ENCODE measurements around the gene C2orf80.
"Not testable (repeated sequence)": the region's sequence is repeated elsewhere in the genome, so short reads cannot be mapped to it uniquely, and the experiment has no call there.

The C2orf80 gene

DNA sequence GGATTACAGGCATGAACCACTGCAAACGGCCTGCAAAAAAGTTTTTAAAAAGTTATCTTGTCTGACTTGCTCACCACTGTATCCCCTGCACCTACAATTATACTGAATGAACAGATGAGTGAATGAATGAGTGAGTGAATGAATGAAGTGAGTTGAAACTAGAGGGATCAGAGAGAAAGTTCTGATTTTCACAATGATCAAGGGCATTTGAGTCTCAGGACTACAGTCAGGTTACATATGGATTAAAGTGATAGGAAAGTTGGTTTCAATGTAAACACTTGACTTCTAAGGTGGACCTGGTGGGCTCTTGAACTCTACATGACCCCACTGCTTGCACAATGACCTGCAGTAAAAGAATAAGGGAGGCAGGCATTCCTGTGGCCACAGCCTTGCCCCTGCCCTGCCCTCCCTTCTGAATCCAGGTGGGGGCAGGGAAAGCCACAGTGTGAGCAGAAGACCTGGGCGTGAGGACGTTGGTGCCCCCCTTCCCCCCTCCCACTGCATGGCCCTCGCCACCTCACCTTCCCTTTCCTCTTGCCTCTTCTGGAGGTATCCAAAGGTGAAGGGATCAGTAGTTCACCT, 10.7 kb downstream of the C2orf80 start:
- DNase-seq (ENCODE audit: low spot score) (peak; percentile 23), FAIRE-seq (no peak)

- no peak for FAIRE-seq
Measured at GRCh38 chr2:208175840-208176153, 14.0 kb downstream of the C2orf80 start.

DNA sequence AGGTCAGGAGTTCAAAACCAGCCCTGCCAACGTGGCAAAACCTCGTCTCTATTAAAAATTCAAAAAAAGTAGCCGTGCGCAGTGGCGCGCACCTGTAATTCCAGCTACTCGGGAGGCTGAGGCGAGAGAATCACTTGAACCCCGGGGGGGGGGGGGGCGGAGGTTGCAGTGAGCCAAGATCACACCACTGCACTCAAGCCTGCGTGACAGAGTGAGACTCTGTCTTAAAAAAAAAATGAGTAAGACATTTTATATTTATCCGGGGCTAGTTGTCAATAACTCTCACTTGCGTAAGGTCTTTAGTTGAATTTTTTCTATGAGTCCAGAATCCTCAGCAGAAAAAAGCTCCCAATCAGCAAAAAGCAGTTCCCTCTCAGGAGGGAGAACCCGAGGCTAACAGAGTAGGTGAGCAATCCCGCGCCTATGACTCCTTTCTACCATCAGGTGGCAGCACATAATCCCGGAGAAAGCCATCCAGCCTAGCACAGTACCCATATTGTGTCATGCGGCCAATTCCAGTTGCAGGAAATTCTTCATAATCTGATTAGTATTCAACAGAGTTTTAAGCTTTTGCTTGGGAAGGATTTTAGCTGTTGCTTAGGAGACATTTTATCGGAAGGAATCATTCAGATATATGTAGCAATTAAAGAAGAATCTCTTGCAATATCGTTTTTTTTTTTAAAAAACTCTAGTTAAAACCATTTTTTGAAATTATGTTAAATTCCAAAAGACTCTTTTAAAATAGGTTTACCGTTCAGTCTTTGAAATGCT, 14.6 kb downstream of the C2orf80 start:
- peak; percentile 85 for DNase-seq (ENCODE audit: low spot score)
- FAIRE-seq: no peak

More at GRCh38 chr2:208175840-208176153, 14.0 kb downstream of the C2orf80 start:
- no peak for DNase-seq (ENCODE audit: low spot score)

- DNase-seq (ENCODE audit: low spot score): no peak
- no peak for FAIRE-seq
Measured at GRCh38 chr2:208174144-208174543, 15.7 kb downstream of the C2orf80 start.

GRCh38 chr2:208172125-208172524, 17.7 kb downstream of the C2orf80 start:
- no peak for FAIRE-seq
- DNase-seq (ENCODE audit: low spot score): no peak

DNA sequence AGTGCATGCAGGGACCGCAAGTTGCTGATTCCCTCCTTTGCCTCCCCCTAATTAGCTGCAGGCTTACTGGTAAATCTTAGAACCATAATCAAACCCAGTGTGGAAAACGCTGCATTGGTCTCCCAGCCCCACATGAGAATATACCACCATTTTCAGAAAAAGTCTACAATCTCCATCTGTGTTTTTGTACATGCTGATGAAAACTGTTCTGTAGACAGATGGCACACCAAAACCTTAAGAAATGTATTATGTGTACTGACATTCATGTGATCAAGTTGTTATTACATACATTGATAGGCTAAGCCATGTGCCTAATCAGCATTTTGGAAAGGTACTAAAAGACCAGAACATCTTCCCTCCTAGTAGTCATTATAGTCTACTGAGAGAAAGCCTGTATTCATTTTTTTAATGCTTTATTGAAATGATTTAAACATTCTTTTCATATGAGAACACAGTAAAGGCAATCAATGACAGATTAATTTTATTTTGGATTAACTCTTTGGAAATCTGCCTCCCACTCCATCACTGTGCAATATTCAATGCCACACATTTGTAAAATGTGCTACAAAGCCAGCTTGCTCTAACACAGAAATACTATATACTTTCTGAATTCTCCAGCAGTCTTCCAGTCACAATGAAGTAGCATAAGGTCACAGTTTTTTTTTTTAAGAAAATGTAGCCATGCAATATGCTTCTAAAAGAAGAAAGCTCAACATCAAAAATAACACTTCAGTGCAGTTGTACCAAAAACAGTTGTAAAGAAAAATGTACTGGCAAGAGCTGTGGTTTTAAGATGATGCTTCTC, 24.7 kb downstream of the C2orf80 start:
- FAIRE-seq: no peak
- DNase-seq (ENCODE audit: low spot score): no peak

DNA sequence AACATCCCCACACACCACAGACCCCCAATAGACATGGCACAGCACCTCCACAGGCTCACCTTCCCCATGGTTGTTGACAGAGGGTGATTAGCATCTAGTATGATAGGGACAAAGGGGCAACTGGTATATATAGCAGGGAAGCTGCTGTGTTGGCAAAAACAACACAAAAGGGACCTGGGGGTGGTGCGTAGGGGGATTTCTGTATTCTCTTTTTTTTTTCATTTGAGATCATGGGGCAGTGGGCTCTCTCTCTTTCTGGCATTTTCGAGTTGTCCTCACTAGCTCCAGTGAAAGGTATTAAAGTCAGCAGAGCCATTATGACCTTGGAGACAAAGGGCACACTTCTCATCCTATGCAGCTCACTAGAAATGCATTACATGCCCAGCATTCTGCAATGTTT, 26.3 kb downstream of the C2orf80 start, which contains the start of gene CRYGA:
Gene CRYGA (minus strand): TSS at position 101 of the 400 bp plus-strand sequence. CDS start 33 bp downstream, at position 68.
- DNase-seq (ENCODE audit: low spot score) (no peak), FAIRE-seq (no peak)

DNA sequence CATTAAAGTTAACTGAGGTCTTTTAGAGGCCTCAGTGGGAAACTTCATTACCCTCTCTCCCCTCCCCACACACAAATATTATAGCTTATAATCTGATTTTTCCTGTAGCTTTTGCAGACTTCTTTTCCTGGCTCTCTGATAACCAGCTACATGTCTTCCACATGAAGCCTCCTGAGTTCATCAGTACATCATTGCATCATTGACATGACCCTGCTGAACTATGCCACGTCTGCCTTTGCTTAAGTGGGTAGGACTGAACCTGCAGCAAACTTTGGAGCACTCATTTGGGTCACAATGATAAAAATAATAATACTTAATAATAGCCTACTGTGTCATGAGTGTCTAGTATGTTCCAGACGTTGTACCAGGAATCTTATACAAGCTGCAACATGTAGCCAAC, 33.4 kb downstream of the C2orf80 start:
- FAIRE-seq: no peak

GRCh38 chr2:208153156-208153555, 36.7 kb downstream of the C2orf80 start:
- no peak for DNase-seq (ENCODE audit: low spot score)
- no peak for FAIRE-seq

More for the DNA sequence above, 33.4 kb downstream of the C2orf80 start:
- no peak for DNase-seq (ENCODE audit: low spot score)

DNA sequence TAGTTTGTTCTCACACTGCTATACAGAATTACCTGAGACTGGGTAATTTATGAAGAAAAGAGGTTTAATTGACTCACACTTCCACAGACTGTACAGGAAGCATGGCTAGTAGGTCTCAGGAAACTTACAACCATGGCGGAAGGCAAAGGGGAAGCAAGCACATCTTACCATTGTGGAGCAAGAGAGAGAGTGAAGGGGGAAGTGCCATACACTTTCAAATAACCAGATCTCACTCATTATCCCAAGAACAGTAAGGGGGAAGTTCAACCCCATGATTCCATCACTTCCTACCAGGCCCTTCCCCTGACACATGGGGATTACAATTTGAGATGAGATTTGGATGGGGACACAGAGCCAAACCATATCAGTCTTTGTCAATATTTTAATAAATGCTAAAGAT, 38.9 kb downstream of the C2orf80 start:
- FAIRE-seq: no peak
- no peak for DNase-seq (ENCODE audit: low spot score)

- no peak for FAIRE-seq
Measured at GRCh38 chr2:208150094-208150493, 39.7 kb downstream of the C2orf80 start.

DNA sequence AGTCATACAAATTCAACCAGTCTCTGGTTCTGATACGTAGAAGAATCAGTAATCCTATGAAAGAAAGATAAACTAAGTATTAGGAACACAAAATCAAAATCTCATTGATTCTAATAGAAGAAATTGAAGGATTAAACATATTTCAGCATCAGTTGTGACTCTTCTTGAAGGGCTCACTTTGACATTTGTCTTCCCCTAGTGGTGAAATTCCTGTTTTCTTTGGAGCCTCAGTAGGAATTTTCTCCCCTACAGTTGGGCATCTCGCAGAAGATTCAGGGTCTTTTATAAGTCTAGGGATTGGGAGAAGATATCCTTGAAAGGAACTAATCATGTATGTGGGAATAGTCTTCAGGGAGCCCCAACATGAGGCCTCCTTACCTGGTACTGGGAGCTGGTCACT, 41.0 kb downstream of the C2orf80 start:
- no peak for DNase-seq (ENCODE audit: low spot score)
- no peak for FAIRE-seq

More at GRCh38 chr2:208150094-208150493, 39.7 kb downstream of the C2orf80 start:
- DNase-seq (ENCODE audit: low spot score): no peak

DNA sequence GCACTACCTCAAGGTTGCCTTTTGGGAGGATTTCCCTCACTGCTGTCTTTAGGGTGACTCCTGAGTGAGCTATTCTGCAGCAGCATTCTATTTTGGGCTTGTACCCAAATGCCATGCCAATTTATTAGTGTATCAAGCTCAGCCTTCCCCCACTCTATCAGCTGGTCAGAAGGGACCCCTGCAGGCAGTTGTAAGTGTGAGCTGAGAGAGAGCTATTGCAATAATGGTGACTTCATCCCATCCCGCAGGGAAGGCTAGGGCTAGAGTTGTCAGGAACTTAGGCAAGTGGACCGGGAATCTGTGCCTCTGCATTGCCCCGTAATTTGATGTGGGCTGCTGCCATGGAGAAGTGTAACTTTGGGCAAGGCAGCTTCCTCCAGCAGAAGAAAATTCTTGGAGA, 42.1 kb downstream of the C2orf80 start:
- FAIRE-seq: no peak
- no peak for DNase-seq (ENCODE audit: low spot score)

GRCh38 chr2:208147008-208147407, 42.8 kb downstream of the C2orf80 start:
- DNase-seq (ENCODE audit: low spot score) (no peak), FAIRE-seq (no peak)

DNA sequence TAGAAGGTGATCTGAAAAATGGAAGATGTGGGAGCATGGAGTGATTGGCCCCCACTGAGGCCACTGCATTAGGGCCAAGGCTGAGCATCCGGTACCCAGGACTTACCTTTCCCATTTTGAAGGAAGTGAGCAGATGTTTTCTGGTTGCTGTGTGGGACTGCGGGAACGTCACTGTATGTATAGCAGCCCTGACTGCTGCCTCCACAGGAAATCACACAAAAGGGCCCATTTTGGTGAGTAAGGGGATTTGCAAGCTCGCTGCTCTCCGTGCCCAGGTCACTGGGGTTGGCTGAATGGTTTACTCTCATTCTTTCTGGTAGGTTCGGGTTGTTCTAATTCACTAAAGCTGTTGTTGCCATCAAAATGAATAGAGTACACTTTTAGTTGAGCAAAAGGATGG, 43.8 kb downstream of the C2orf80 start, which contains the start of gene CRYGB:
Gene CRYGB (minus strand): TSS at position 153 of the 400 bp plus-strand sequence. CDS start 38 bp downstream, at position 115.
- DNase-seq (ENCODE audit: low spot score) (no peak), FAIRE-seq (no peak)

- FAIRE-seq: no peak
- no peak for DNase-seq (ENCODE audit: low spot score)
Measured at GRCh38 chr2:208142925-208143799, 46.7 kb downstream of the C2orf80 start.

- DNase-seq (ENCODE audit: low spot score): no peak
- no peak for FAIRE-seq
Measured at GRCh38 chr2:208142240-208142924, 47.4 kb downstream of the C2orf80 start.

GRCh38 chr2:208139447-208139846, 50.4 kb downstream of the C2orf80 start:
- FAIRE-seq: no peak
- no peak for DNase-seq (ENCODE audit: low spot score)

DNA sequence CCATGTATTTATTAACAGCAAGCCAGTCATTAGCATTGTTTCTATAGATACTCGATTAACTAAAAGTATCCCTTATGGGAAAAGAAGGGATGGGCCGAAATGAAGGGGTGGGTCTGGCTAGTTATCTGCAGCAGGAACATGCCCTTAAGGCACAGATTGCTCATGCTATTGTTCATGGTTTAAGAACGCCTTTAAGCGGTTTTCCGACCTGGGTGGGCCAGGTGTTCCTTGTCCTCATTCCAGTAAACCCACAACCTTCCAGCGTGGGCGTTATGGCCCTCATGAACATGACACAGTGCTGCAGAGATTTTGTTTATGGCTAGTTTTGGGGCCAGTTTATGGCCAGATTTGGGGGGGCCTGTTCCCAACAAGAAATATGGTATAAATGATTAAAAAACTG, 51.5 kb downstream of the C2orf80 start:
- DNase-seq (ENCODE audit: low spot score); FAIRE-seq: not testable (repeated sequence)

DNA sequence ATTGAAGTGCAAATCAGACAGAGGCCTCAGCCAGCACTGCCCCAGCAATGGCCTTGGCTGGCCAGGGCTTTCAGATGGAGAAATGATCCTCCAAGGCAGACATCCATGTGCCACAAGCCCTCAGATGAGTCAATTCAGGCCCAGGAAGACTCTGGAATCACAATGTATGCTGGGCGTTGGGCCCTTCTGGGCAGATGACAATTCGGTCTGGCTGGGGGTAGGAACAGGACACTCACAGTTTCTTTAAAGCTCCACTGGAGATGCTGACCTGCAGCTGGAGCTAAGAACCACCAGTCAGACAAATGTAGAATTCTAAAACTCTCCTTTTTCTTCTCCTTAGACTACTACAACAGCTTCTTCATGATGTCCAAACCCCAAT, 53.1 kb downstream of the C2orf80 start:
- DNase-seq (ENCODE audit: low spot score) (no peak), FAIRE-seq (no peak)
